Loucy (cell line): ENCODE results near the gene CDR2L.

Source experiments
- H2AFZ ChIP-seq: fragments of 200-600 bp; sonication (generic); 2 replicates; pipeline ENCODE4 v1.6.0; 2016; ENCODE audit warnings: antibody characterized with exemption, mild to moderate bottlenecking, low read length, moderate library complexity
- H3F3A ChIP-seq: fragments of 200-600 bp; 2 replicates; pipeline ENCODE4 v1.6.0; 2016; ENCODE audit warnings: antibody characterized with exemption, low read depth, mild to moderate bottlenecking
- H3K27me3 ChIP-seq: fragments of 200-600 bp; sonication (generic); 2 replicates; pipeline ENCODE4 v1.6.1; 2014; ENCODE audit warnings: low read length, mild to moderate bottlenecking; ENCODE audit not compliant: insufficient read depth, poor library complexity, severe bottlenecking
- H3K36me3 ChIP-seq: fragments of 200-600 bp; sonication (generic); 2 replicates; pipeline ENCODE4 v1.6.1; 2016; ENCODE audit warnings: low read length; ENCODE audit not compliant: insufficient read depth
- H3K4me1 ChIP-seq: fragments of 200-600 bp; sonication (generic); 2 replicates; pipeline ENCODE4 v1.5.1; 2014; ENCODE audit warnings: low read length, mild to moderate bottlenecking; ENCODE audit not compliant: insufficient read depth, poor library complexity, severe bottlenecking
- H3K4me2 ChIP-seq: fragments of 200-600 bp; sonication (generic); 2 replicates; pipeline ENCODE4 v1.6.0; 2014; ENCODE audit warnings: antibody characterized with exemption, low read length, low read depth, mild to moderate bottlenecking; ENCODE audit not compliant: poor library complexity, severe bottlenecking
- H3K4me3 ChIP-seq: fragments of 200-600 bp; sonication (generic); 2 replicates; pipeline ENCODE4 v1.5.1; 2014; ENCODE audit warnings: low read length, mild to moderate bottlenecking, mixed read lengths; ENCODE audit not compliant: poor library complexity, severe bottlenecking
- H3K79me2 ChIP-seq: fragments of 200-600 bp; sonication (generic); 2 replicates; pipeline ENCODE4 v1.6.1; 2014; ENCODE audit warnings: low read length; ENCODE audit not compliant: insufficient read depth
- H3K9ac ChIP-seq: fragments of 200-600 bp; sonication (generic); 2 replicates; pipeline ENCODE4 v1.6.0; 2014; ENCODE audit warnings: mild to moderate bottlenecking, low read depth, low read length, moderate library complexity; ENCODE audit not compliant: poor library complexity, severe bottlenecking
- H3K9me2 ChIP-seq: fragments of 200-600 bp; sonication (generic); replicated peaks from 2 replicates; pipeline ENCODE4 v1.6.1; 2016; ENCODE audit warnings: low read depth, low read length, mixed read lengths
- H3K9me3 ChIP-seq: fragments of 200-600 bp; sonication (generic); 2 replicates; pipeline ENCODE4 v1.6.1; 2014; ENCODE audit warnings: mild to moderate bottlenecking, antibody characterized with exemption, low read length, low read depth; ENCODE audit not compliant: insufficient read depth
- H4K20me1 ChIP-seq: fragments of 200-600 bp; sonication (generic); 2 replicates; pipeline ENCODE4 v1.6.0; 2014; ENCODE audit warnings: antibody characterized with exemption, low read length, mild to moderate bottlenecking; ENCODE audit not compliant: insufficient read depth, poor library complexity, severe bottlenecking
- EZH2phosphoT487 ChIP-seq: fragments of 200-600 bp; IDR thresholded peaks from 2 replicates; pipeline ENCODE4 v1.6.1; 2018; ENCODE audit warnings: antibody characterized with exemption, mild to moderate bottlenecking, moderate library complexity, borderline replicate concordance
- TF ChIP-seq, protein P1 (sequence below): fragments of 200-600 bp; sonication (generic); conservative IDR thresholded peaks from 2 replicates; pipeline ENCODE4 v1.5.1; 2014; ENCODE audit warnings: mild to moderate bottlenecking, antibody characterized with exemption, low read length

Gene CDR2L

DNA sequence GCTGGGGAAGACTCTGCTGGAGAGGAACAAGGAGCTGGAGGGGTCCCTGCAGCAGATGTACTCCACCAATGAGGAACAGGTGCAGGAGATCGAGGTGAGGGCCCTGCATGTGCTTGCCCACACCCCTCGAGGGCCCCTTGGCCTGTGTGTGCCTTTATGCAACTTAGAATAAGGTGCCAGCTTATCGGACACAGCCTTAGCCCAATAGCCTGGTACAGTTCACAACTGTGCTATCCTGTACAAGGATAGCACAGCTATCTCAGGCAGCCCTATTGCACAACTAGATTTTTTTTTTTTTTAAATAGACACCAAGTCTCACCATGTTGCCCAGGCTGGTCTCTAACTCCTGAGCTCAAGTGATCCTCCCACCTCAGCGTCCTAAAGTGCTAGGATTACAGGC lies 12.1 kb downstream of the CDR2L start:
- Histone ChIP-seq H3K9me3 (no peaks in the 10 kb centered on the region), H3F3A (no peaks in the 10 kb centered on the region), H4K20me1 (no peaks in the 10 kb centered on the region), H3K9me2 (no peaks in the 10 kb centered on the region), H2AFZ (no peak overlapping the region), H3K36me3 (no peaks in the 10 kb centered on the region), H3K27me3 (no peaks in the 10 kb centered on the region), H3K4me3 (no peak overlapping the region), H3K79me2 (no peaks in the 10 kb centered on the region), H3K4me2 (no peak overlapping the region), H3K9ac (no peak overlapping the region), H3K4me1 (no peaks in the 10 kb centered on the region)
- TF ChIP-seq, protein P1, sequence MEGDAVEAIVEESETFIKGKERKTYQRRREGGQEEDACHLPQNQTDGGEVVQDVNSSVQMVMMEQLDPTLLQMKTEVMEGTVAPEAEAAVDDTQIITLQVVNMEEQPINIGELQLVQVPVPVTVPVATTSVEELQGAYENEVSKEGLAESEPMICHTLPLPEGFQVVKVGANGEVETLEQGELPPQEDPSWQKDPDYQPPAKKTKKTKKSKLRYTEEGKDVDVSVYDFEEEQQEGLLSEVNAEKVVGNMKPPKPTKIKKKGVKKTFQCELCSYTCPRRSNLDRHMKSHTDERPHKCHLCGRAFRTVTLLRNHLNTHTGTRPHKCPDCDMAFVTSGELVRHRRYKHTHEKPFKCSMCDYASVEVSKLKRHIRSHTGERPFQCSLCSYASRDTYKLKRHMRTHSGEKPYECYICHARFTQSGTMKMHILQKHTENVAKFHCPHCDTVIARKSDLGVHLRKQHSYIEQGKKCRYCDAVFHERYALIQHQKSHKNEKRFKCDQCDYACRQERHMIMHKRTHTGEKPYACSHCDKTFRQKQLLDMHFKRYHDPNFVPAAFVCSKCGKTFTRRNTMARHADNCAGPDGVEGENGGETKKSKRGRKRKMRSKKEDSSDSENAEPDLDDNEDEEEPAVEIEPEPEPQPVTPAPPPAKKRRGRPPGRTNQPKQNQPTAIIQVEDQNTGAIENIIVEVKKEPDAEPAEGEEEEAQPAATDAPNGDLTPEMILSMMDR, result no peak
- no peak for TF ChIP-seq EZH2phosphoT487

DNA sequence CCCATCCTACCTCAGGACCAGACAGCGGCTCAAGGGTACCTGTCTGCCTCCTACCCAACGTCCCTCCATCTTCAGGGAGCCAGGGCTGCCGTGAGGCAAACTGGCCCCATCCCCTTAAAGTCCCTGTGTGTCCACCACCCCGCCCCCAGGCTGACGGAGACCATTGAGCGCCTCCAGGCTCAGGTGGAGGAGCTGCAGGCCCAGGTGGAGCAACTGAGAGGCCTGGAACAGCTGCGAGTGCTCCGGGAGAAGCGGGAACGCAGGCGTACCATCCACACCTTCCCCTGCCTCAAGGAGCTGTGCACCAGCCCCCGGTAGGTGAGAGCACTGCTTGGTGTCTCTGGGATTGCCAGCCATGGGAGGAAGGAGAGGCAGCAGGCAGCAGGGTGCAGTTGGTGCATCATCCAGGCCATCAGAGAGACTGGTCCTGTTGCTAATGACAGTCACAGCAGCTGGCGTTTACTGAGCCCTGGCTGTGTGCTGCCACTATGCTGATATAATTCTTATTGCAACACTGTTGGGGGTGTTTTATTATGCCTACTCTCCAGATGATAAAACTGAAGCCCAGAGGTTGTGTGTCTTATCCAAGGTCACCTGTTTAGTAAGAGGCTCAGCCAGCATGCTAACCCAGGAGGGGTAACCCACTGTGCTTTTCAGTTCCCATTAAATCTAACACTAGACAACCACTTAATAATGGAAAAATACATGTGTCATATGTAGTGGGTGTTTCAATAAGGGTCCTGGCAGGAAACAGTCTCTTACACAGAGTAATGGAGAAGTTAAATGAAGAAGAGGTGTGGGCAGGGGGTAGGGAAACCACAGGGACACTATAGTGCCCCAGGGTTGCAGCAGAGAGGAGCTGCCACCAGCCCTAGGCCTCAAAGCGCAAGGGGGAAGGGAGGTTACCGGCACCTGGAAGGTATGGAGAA lies 14.7 kb downstream of the CDR2L start:
- Histone ChIP-seq H3K9me3 (no peaks in the 10 kb centered on the region), H3K4me2 (no peak overlapping the region), H3K79me2 (no peaks in the 10 kb centered on the region), H3K27me3 (no peaks in the 10 kb centered on the region), H3K9ac (no peak overlapping the region), H3K9me2 (no peaks in the 10 kb centered on the region), H3K4me3 (no peak overlapping the region), H3K36me3 (no peaks in the 10 kb centered on the region), H2AFZ (no peak overlapping the region), H4K20me1 (no peaks in the 10 kb centered on the region), H3F3A (no peaks in the 10 kb centered on the region), H3K4me1 (no peaks in the 10 kb centered on the region)
- TF ChIP-seq, protein P1, result no peak
- no peak for TF ChIP-seq EZH2phosphoT487

DNA sequence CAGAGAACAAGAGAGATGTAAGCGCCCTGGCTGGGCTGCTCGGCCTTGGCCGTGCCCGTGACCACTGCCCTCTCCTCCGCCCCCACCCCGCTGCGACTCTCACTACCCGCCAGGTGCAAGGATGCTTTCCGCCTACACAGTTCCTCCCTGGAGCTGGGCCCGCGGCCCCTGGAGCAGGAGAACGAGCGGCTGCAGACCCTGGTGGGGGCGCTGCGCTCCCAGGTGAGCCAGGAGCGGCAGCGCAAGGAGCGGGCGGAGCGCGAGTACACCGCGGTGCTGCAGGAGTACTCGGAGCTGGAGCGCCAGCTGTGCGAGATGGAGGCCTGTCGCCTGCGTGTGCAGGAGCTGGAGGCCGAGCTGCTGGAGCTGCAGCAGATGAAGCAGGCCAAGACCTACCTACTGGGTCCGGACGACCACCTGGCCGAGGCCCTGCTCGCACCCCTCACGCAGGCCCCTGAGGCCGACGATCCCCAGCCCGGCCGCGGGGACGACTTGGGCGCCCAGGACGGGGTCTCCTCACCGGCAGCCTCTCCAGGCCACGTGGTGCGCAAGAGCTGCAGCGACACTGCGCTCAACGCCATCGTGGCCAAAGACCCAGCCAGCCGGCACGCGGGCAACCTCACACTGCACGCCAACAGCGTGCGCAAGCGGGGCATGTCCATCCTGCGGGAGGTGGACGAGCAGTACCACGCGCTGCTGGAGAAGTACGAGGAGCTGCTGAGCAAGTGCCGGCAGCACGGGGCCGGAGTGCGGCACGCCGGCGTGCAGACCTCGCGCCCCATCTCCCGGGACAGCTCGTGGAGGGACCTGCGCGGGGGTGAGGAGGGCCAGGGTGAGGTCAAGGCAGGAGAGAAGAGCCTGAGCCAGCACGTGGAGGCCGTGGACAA lies 15.9 kb downstream of the CDR2L start:
- TF ChIP-seq, protein P1, result no peak
- no peak for TF ChIP-seq EZH2phosphoT487
- H2AFZ ChIP-seq, result no peak overlapping the region
- H3K4me2 ChIP-seq, result no peak overlapping the region
- H3K4me1 ChIP-seq, result no peaks in the 10 kb centered on the region
- no peak overlapping the region for H3K9ac ChIP-seq
- no peaks in the 10 kb centered on the region for H3K79me2 ChIP-seq
- H3K9me2 ChIP-seq, result no peaks in the 10 kb centered on the region
- H3K9me3 ChIP-seq, result no peaks in the 10 kb centered on the region
- H3K4me3 ChIP-seq, result no peak overlapping the region
- H3F3A ChIP-seq, result no peaks in the 10 kb centered on the region
- no peaks in the 10 kb centered on the region for H4K20me1 ChIP-seq
- no peaks in the 10 kb centered on the region for H3K27me3 ChIP-seq
- no peaks in the 10 kb centered on the region for H3K36me3 ChIP-seq
